Measurements from ENCODE around the gene NHERF1. TPM values are rescaled to one million over a fixed set of nuclear protein-coding genes. Genes with fewer than 3 reads are reported as not detected.

NHERF1 gene
- total and polyA plus RNA-seq, 2 of the 13 experiments (the other 11 are each of a cell fraction or from before 2014, with no cell fraction given) = 169 to 269 TPM

DNA sequence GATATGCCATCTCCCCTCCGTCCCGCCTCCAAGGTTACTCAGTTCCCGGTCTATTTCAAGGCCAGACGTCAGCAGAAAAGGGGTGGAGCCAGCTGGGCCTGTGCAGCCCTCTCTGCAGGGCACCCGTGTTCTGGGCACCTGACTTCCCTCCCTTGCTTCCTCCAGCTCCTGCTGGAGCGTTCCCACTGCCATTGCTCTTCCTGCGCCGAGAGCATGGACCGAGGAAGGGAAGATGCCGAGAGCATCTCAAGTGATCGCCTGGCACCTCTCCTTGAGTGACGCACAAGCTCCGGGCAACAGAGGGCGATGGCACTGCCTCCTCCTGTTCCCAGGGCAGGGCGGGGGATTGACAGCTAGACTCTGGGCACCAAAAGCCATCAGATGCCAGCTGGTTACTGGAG lies 57.2 kb downstream of the NHERF1 start:
- no peaks in the 10 kb centered on the region for H3K9me3 ChIP-seq (ENCODE audit: low read length)
- no peaks in the 10 kb centered on the region for H3K27me3 ChIP-seq (ENCODE audit: control insufficient read depth in 1 of 2, insufficient read depth in 2 of 2, low read length in 2 of 2)
- H2AFZ ChIP-seq (ENCODE audit: low read length) = no peak overlapping the region
- no peaks in the 10 kb centered on the region for H4K20me1 ChIP-seq (ENCODE audit: insufficient read depth, low read length)
- peaks cover 11% of the 10 kb centered on the region for H3K4me1 ChIP-seq (ENCODE audit: insufficient read depth, low read length)
- in situ Hi-C loops (cut with HindIII; ENCODE audit: extremely low pct_ligation_motif_present, low pct_unique_long_range_greater_than_20kb) = no loop called here
- TF ChIP-seq FOXC1 (CRISPR knock-in tag; IDR thresholded peaks at IDR 0.05; ENCODE audit: borderline replicate concordance) = no peak
- TF ChIP-seq CAMTA2 (CRISPR knock-in tag; IDR thresholded peaks at IDR 0.05; ENCODE audit: borderline replicate concordance) = no peak
- TF ChIP-seq, protein P1, sequence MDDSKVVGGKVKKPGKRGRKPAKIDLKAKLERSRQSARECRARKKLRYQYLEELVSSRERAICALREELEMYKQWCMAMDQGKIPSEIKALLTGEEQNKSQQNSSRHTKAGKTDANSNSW (CRISPR knock-in tag; IDR thresholded peaks at IDR 0.05; ENCODE audit: borderline replicate concordance) = no peak
- TF ChIP-seq, protein P2, sequence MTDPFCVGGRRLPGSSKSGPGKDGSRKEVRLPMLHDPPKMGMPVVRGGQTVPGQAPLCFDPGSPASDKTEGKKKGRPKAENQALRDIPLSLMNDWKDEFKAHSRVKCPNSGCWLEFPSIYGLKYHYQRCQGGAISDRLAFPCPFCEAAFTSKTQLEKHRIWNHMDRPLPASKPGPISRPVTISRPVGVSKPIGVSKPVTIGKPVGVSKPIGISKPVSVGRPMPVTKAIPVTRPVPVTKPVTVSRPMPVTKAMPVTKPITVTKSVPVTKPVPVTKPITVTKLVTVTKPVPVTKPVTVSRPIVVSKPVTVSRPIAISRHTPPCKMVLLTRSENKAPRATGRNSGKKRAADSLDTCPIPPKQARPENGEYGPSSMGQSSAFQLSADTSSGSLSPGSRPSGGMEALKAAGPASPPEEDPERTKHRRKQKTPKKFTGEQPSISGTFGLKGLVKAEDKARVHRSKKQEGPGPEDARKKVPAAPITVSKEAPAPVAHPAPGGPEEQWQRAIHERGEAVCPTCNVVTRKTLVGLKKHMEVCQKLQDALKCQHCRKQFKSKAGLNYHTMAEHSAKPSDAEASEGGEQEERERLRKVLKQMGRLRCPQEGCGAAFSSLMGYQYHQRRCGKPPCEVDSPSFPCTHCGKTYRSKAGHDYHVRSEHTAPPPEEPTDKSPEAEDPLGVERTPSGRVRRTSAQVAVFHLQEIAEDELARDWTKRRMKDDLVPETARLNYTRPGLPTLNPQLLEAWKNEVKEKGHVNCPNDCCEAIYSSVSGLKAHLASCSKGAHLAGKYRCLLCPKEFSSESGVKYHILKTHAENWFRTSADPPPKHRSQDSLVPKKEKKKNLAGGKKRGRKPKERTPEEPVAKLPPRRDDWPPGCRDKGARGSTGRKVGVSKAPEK (CRISPR knock-in tag; IDR thresholded peaks at IDR 0.05; ENCODE audit: borderline replicate concordance) = no peak
- no peak for TF ChIP-seq DMAP1 (CRISPR knock-in tag; IDR thresholded peaks at IDR 0.05)
- no peak for TF ChIP-seq ESRRA (CRISPR knock-in tag; IDR thresholded peaks at IDR 0.05; ENCODE audit: low read depth)
- TF ChIP-seq, protein P3, sequence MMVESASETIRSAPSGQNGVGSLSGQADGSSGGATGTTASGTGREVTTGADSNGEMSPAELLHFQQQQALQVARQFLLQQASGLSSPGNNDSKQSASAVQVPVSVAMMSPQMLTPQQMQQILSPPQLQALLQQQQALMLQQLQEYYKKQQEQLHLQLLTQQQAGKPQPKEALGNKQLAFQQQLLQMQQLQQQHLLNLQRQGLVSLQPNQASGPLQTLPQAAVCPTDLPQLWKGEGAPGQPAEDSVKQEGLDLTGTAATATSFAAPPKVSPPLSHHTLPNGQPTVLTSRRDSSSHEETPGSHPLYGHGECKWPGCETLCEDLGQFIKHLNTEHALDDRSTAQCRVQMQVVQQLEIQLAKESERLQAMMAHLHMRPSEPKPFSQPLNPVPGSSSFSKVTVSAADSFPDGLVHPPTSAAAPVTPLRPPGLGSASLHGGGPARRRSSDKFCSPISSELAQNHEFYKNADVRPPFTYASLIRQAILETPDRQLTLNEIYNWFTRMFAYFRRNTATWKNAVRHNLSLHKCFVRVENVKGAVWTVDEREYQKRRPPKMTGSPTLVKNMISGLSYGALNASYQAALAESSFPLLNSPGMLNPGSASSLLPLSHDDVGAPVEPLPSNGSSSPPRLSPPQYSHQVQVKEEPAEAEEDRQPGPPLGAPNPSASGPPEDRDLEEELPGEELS (CRISPR knock-in tag; IDR thresholded peaks at IDR 0.05) = no peak
- TF ChIP-seq IKZF4 (CRISPR knock-in tag; IDR thresholded peaks at IDR 0.05; ENCODE audit: borderline replicate concordance, low read depth, not compliant biosample characterization) = no peak
- TF ChIP-seq ARNT2 (CRISPR knock-in tag; IDR thresholded peaks at IDR 0.05; ENCODE audit: low read depth) = no peak
- no peak for TF ChIP-seq MATR3 (CRISPR knock-in tag; IDR thresholded peaks at IDR 0.05)
- no peak for TF ChIP-seq MTF1 (CRISPR knock-in tag; IDR thresholded peaks at IDR 0.05)
- TF ChIP-seq GTF2F1 (IDR thresholded peaks at IDR 0.05; ENCODE audit: low read length) = no peak
- TF ChIP-seq ZNF775 (CRISPR knock-in tag; IDR thresholded peaks at IDR 0.05; ENCODE audit: borderline replicate concordance) = no peak
- TF ChIP-seq RCOR2 (CRISPR knock-in tag; IDR thresholded peaks at IDR 0.05) = no peak
- TF ChIP-seq, protein P4, sequence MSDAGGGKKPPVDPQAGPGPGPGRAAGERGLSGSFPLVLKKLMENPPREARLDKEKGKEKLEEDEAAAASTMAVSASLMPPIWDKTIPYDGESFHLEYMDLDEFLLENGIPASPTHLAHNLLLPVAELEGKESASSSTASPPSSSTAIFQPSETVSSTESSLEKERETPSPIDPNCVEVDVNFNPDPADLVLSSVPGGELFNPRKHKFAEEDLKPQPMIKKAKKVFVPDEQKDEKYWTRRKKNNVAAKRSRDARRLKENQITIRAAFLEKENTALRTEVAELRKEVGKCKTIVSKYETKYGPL (CRISPR knock-in tag; IDR thresholded peaks at IDR 0.05) = no peak
- TF ChIP-seq NKX3-1 (CRISPR knock-in tag; IDR thresholded peaks at IDR 0.05) = no peak
- TF ChIP-seq ZSCAN21 (CRISPR knock-in tag; IDR thresholded peaks at IDR 0.05; ENCODE audit: borderline replicate concordance) = no peak
- no peak for TF ChIP-seq NFE2 (CRISPR knock-in tag; IDR thresholded peaks at IDR 0.05)
- TF ChIP-seq, protein P5, sequence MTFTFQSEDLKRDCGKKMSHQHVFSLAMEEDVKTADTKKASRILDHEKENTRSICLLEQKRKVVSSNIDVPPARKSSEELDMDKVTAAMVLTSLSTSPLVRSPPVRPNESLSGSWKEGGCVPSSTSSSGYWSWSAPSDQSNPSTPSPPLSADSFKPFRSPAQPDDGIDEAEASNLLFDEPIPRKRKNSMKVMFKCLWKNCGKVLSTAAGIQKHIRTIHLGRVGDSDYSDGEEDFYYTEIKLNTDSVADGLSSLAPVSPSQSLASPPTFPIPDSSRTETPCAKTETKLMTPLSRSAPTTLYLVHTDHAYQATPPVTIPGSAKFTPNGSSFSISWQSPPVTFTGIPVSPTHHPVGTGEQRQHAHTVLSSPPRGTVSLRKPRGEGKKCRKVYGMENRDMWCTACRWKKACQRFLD (CRISPR knock-in tag; IDR thresholded peaks at IDR 0.05; ENCODE audit: borderline replicate concordance) = no peak
- H3K36me3 ChIP-seq (replicated peaks in 1 of 2; ENCODE audit: control insufficient read depth in 1 of 2, insufficient read depth in 2 of 2, low read length in 2 of 2) = peaks cover 0 to 6% of the 10 kb centered on the region in 2 experiments; a peak in 3 of 5 replicates
- FAIRE-seq (no peak), ATAC-seq (no peak), DNase-seq (ENCODE audit: low spot score) (no peak)
- H3K9ac ChIP-seq (ENCODE audit: insufficient read depth, low read depth, low read length) = no peak overlapping the region
- no peak overlapping the region for H3K4me2 ChIP-seq (ENCODE audit: low read depth, low read length)
- 90% methylated on average over 15 of the region's 15 CpGs for WGBS (ENCODE audit: low lambda C conversion rate)
- ChIA-PET CTCF (ENCODE audit: low intra/inter-chr PET ratio, low total read pairs) (no interaction called here), POLR2A (interaction anchor here (0.8 kb wide), 1 partner anchor 65 kb away, joined by 3 read pairs; no protein-coding TSS in a partner anchor)
- no peak overlapping the region for H3K4me3 ChIP-seq (replicated peaks in 1 of 3; ENCODE audit: insufficient read depth in 1 of 3, low read depth in 2 of 3, low read length in 3 of 3)
- no TSS peak for BruUV-seq (replicated peaks)
- no peak overlapping the region for H3K27ac ChIP-seq (ENCODE audit: extremely low read length, insufficient read depth, low read length)
- no peaks in the 10 kb centered on the region for H3K79me2 ChIP-seq (ENCODE audit: insufficient read depth, low read length)
- intact Hi-C loops (cut with micrococcal nuclease; ENCODE audit: unreplicated experiment) = no loop called here
